SK-N-SH treated with all-trans-retinoic acid at 6 μM for 48 hours (cell line): ENCODE data around the gene MYL10.

Source experiments
- ATAC-seq: fragments of 200-7000 bp; cut with Tn5 transposase; 3 replicates; pipeline ENCODE4 v1.9.1; 2020; ENCODE audit warnings: mild to moderate bottlenecking, moderate library complexity
- ARNTL ChIP-seq: fragments of 450-650 bp; formaldehyde crosslinking; IDR thresholded peaks from 2 replicates; pipeline ENCODE4 v1.5.0; 2020; ENCODE audit warnings: low read depth, mild to moderate bottlenecking, moderate library complexity, borderline replicate concordance
- BACH2 ChIP-seq: fragments of 250-450 bp; sonication (Bioruptor Pico); IDR thresholded peaks from 2 replicates; pipeline ENCODE4 v1.9.0; 2021; ENCODE audit warnings: mild to moderate bottlenecking, borderline replicate concordance
- CREB5 ChIP-seq: fragments of 250-450 bp; sonication (Bioruptor Pico); IDR thresholded peaks from 2 replicates; pipeline ENCODE4 v1.5.1; 2020; ENCODE audit warnings: low read depth, mild to moderate bottlenecking, moderate library complexity
- CSDC2 ChIP-seq: fragments of 250-450 bp; sonication (Bioruptor Pico); IDR thresholded peaks from 2 replicates; pipeline ENCODE4 v1.5.0; 2020; ENCODE audit warnings: mild to moderate bottlenecking, moderate library complexity
- ESRRG ChIP-seq: fragments of 250-450 bp; sonication (Bioruptor Pico); IDR thresholded peaks from 2 replicates; pipeline ENCODE4 v1.6.1; 2021; ENCODE audit warnings: mild to moderate bottlenecking
- OSR1 ChIP-seq: fragments of 250-450 bp; sonication (Bioruptor Pico); IDR thresholded peaks from 2 replicates; pipeline ENCODE4 v1.8.0; 2022; ENCODE audit warnings: moderate library complexity, mild to moderate bottlenecking, inconsistent platforms
- PPARA ChIP-seq: fragments of 250-450 bp; sonication (Bioruptor Pico); IDR thresholded peaks from 2 replicates; pipeline ENCODE4 v1.5.0; 2020; ENCODE audit warnings: mild to moderate bottlenecking, borderline replicate concordance
- RARB ChIP-seq: fragments of 250-450 bp; sonication (Bioruptor Pico); IDR thresholded peaks from 2 replicates; pipeline ENCODE4 v1.8.0; 2021; ENCODE audit warnings: mild to moderate bottlenecking, moderate library complexity
- SNAI2 ChIP-seq: fragments of 250-450 bp; sonication (Bioruptor Pico); IDR thresholded peaks from 2 replicates; pipeline ENCODE4 v1.5.0; 2020; ENCODE audit warnings: mild to moderate bottlenecking, moderate library complexity
- TCF4 ChIP-seq: fragments of 250-450 bp; sonication (Bioruptor Pico); IDR thresholded peaks from 2 replicates; pipeline ENCODE4 v1.8.0; 2021; ENCODE audit warnings: mild to moderate bottlenecking, moderate library complexity, borderline replicate concordance
- TOX ChIP-seq: fragments of 250-450 bp; sonication (Bioruptor Pico); IDR thresholded peaks from 2 replicates; pipeline ENCODE4 v1.8.0; 2021; ENCODE audit warnings: mild to moderate bottlenecking, moderate library complexity, borderline replicate concordance
- ZC3H10 ChIP-seq: fragments of 250-450 bp; sonication (Bioruptor Pico); IDR thresholded peaks from 2 replicates; pipeline ENCODE4 v1.5.1; 2021; ENCODE audit warnings: mild to moderate bottlenecking, moderate library complexity
- ZFP3 ChIP-seq: fragments of 250-450 bp; sonication (Bioruptor Pico); IDR thresholded peaks from 2 replicates; pipeline ENCODE4 v1.5.0; 2020; ENCODE audit warnings: mild to moderate bottlenecking, moderate library complexity
- ZFP30 ChIP-seq: fragments of 450-650 bp; formaldehyde crosslinking; IDR thresholded peaks from 2 replicates; pipeline ENCODE4 v1.5.0; 2022; ENCODE audit warnings: mild to moderate bottlenecking, moderate library complexity
- ZNF565 ChIP-seq: fragments of 450-650 bp; formaldehyde crosslinking; conservative IDR thresholded peaks from 2 replicates; pipeline ENCODE4 v1.5.0; 2020; ENCODE audit warnings: low read depth, mild to moderate bottlenecking, moderate library complexity
- ZNF70 ChIP-seq: fragments of 450-650 bp; formaldehyde crosslinking; IDR thresholded peaks from 2 replicates; pipeline ENCODE4 v1.5.0; 2020; ENCODE audit warnings: mild to moderate bottlenecking, moderate library complexity
- ZNF8 ChIP-seq: fragments of 450-650 bp; formaldehyde crosslinking; IDR thresholded peaks from 2 replicates; pipeline ENCODE4 v1.5.0; 2020; ENCODE audit warnings: mild to moderate bottlenecking, moderate library complexity
- TF ChIP-seq, protein P1 (sequence below): fragments of 250-450 bp; sonication (Bioruptor Pico); IDR thresholded peaks from 2 replicates; pipeline ENCODE4 v1.5.0; 2020; ENCODE audit warnings: mild to moderate bottlenecking, moderate library complexity
- TF ChIP-seq, protein P2 (sequence below): fragments of 250-450 bp; sonication (Bioruptor Pico); IDR thresholded peaks from 2 replicates; pipeline ENCODE4 v1.8.0; 2020; ENCODE audit warnings: mild to moderate bottlenecking, moderate library complexity, borderline replicate concordance
- TF ChIP-seq, protein P3 (sequence below): fragments of 250-450 bp; sonication (Bioruptor Pico); IDR thresholded peaks from 2 replicates; pipeline ENCODE4 v1.5.1; 2021; ENCODE audit warnings: mild to moderate bottlenecking, moderate library complexity

MYL10 gene

GRCh38 chr7:101677391-101677790 is 48.3 kb upstream of the MYL10 start:
- no peak for ATAC-seq
- TF ChIP-seq ZNF8 (no peak), OSR1 (no peak), ARNTL (no peak), TCF4 (CRISPR knock-in tag) (no peak), SNAI2 (CRISPR knock-in tag) (no peak)
- TF ChIP-seq, protein P1, sequence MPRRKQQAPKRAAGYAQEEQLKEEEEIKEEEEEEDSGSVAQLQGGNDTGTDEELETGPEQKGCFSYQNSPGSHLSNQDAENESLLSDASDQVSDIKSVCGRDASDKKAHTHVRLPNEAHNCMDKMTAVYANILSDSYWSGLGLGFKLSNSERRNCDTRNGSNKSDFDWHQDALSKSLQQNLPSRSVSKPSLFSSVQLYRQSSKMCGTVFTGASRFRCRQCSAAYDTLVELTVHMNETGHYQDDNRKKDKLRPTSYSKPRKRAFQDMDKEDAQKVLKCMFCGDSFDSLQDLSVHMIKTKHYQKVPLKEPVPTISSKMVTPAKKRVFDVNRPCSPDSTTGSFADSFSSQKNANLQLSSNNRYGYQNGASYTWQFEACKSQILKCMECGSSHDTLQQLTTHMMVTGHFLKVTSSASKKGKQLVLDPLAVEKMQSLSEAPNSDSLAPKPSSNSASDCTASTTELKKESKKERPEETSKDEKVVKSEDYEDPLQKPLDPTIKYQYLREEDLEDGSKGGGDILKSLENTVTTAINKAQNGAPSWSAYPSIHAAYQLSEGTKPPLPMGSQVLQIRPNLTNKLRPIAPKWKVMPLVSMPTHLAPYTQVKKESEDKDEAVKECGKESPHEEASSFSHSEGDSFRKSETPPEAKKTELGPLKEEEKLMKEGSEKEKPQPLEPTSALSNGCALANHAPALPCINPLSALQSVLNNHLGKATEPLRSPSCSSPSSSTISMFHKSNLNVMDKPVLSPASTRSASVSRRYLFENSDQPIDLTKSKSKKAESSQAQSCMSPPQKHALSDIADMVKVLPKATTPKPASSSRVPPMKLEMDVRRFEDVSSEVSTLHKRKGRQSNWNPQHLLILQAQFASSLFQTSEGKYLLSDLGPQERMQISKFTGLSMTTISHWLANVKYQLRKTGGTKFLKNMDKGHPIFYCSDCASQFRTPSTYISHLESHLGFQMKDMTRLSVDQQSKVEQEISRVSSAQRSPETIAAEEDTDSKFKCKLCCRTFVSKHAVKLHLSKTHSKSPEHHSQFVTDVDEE, result no peak

- ATAC-seq, result no peak
These were observed 47.9 kb upstream of the MYL10 start for GRCh38 chr7:101676956-101677355.

GRCh38 chr7:101676062-101676598 is 47.0 kb upstream of the MYL10 start:
- ATAC-seq, result no peak
- TF ChIP-seq PPARA (CRISPR knock-in tag) (no peak), OSR1 (no peak), CSDC2 (CRISPR knock-in tag) (no peak), ZNF8 (no peak), BACH2 (CRISPR knock-in tag) (no peak), ARNTL (no peak)
- TF ChIP-seq, protein P2, sequence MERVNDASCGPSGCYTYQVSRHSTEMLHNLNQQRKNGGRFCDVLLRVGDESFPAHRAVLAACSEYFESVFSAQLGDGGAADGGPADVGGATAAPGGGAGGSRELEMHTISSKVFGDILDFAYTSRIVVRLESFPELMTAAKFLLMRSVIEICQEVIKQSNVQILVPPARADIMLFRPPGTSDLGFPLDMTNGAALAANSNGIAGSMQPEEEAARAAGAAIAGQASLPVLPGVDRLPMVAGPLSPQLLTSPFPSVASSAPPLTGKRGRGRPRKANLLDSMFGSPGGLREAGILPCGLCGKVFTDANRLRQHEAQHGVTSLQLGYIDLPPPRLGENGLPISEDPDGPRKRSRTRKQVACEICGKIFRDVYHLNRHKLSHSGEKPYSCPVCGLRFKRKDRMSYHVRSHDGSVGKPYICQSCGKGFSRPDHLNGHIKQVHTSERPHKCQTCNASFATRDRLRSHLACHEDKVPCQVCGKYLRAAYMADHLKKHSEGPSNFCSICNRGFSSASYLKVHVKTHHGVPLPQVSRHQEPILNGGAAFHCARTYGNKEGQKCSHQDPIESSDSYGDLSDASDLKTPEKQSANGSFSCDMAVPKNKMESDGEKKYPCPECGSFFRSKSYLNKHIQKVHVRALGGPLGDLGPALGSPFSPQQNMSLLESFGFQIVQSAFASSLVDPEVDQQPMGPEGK (CRISPR knock-in tag), result no peak
- TF ChIP-seq, protein P3, sequence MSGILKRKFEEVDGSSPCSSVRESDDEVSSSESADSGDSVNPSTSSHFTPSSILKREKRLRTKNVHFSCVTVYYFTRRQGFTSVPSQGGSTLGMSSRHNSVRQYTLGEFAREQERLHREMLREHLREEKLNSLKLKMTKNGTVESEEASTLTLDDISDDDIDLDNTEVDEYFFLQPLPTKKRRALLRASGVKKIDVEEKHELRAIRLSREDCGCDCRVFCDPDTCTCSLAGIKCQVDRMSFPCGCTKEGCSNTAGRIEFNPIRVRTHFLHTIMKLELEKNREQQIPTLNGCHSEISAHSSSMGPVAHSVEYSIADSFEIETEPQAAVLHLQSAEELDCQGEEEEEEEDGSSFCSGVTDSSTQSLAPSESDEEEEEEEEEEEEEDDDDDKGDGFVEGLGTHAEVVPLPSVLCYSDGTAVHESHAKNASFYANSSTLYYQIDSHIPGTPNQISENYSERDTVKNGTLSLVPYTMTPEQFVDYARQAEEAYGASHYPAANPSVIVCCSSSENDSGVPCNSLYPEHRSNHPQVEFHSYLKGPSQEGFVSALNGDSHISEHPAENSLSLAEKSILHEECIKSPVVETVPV (CRISPR knock-in tag), result no peak

More at GRCh38 chr7:101676956-101677355, 47.9 kb upstream of the MYL10 start:
- TF ChIP-seq CSDC2 (CRISPR knock-in tag) (no peak), ZNF8 (no peak), OSR1 (no peak), CREB5 (CRISPR knock-in tag) (no peak), ZFP3 (CRISPR knock-in tag) (no peak), ZC3H10 (CRISPR knock-in tag) (no peak), ARNTL (no peak), RARB (CRISPR knock-in tag) (no peak), SNAI2 (CRISPR knock-in tag) (no peak), PPARA (CRISPR knock-in tag) (no peak), TOX (CRISPR knock-in tag) (no peak), ZFP30 (no peak), ZNF565 (CRISPR knock-in tag) (no peak), ZNF70 (CRISPR knock-in tag) (no peak), BACH2 (CRISPR knock-in tag) (no peak), ESRRG (no peak)
- TF ChIP-seq, protein P3 (CRISPR knock-in tag), result no peak
- TF ChIP-seq, protein P1, result no peak
- TF ChIP-seq, protein P2 (CRISPR knock-in tag), result no peak
